Natural killer cell (primary cell): ENCODE results near the gene RDH14. TPM values are rescaled to one million over a fixed set of nuclear protein-coding genes. Genes with fewer than 3 reads are reported as not detected.

ENCODE experiments used
- ATAC-seq, 3 donors: fragments of 150-1000 bp in 2 of 3; fragments of 200-7000 bp in 1 of 3; cut with Tn5 transposase; 1 replicate in 1 of 3; 2 replicates in 2 of 3; pipeline ENCODE4 v1.10.0; 2021; ENCODE audit warnings: mild to moderate bottlenecking in 2 of 3, moderate library complexity in 2 of 3
- DNase-seq, 2 donors: peaks; one replicate each; pipeline versions ENCODE4 v3.0.0 to v3.0.0-alpha.2; 2013 to 2021; ENCODE audit warnings: mixed read lengths in 1 of 2
- H3K27ac ChIP-seq: one replicate; pipeline ENCODE4 v1.5.1; 2013; ENCODE audit warnings: mild to moderate bottlenecking, low read length
- H3K27me3 ChIP-seq: one replicate; pipeline ENCODE4 v1.6.1; 2013; ENCODE audit warnings: low read length; ENCODE audit not compliant: control insufficient read depth, insufficient read depth
- H3K36me3 ChIP-seq: one replicate; pipeline ENCODE4 v1.6.1; 2013; ENCODE audit warnings: low read length; ENCODE audit not compliant: control insufficient read depth, insufficient read depth
- H3K4me1 ChIP-seq: one replicate; pipeline ENCODE4 v1.6.1; 2013; ENCODE audit warnings: low read length; ENCODE audit not compliant: control insufficient read depth, insufficient read depth
- H3K4me3 ChIP-seq: one replicate; pipeline ENCODE4 v1.5.1; 2013; ENCODE audit warnings: low read length
- H3K9me3 ChIP-seq: one replicate; pipeline ENCODE4 v1.6.1; 2013; ENCODE audit warnings: low read length; ENCODE audit not compliant: control insufficient read depth, insufficient read depth
- H3K27ac Mint-ChIP-seq, 2 donors: one replicate each; pipeline ENCODE4 v1.8.0; 2022; ENCODE audit warnings: mild to moderate bottlenecking in 2 of 2, mixed read lengths in 2 of 2, moderate library complexity in 1 of 2
- H3K27me3 Mint-ChIP-seq, 2 donors: one replicate each; pipeline ENCODE4 v1.8.0; 2022; ENCODE audit warnings: low read depth in 2 of 2, mixed read lengths in 2 of 2
- H3K36me3 Mint-ChIP-seq: one replicate; pipeline ENCODE4 v1.8.0; 2022; ENCODE audit warnings: mixed read lengths
- H3K4me1 Mint-ChIP-seq, 2 donors: one replicate each; pipeline ENCODE4 v1.8.0; 2022; ENCODE audit warnings: mixed read lengths in 2 of 2
- H3K4me3 Mint-ChIP-seq: one replicate; pipeline ENCODE4 v1.8.0; 2022; ENCODE audit warnings: mild to moderate bottlenecking, moderate library complexity, mixed read lengths
- H3K9me3 Mint-ChIP-seq, 2 donors: one replicate each; pipeline ENCODE4 v1.8.0; 2022; ENCODE audit warnings: mixed read lengths in 2 of 2
- WGBS: methylation state at CpG from one replicate; pipeline ENCODE4 v1.1.7; 2013; ENCODE audit warnings: missing lambda C conversion rate; ENCODE audit not compliant: insufficient coverage; 5-methylcytosine and 5-hydroxymethylcytosine counted together
- intact Hi-C: fragments of 100-400 bp; cut with micrococcal nuclease; formaldehyde crosslinking; loops from one replicate; pipeline ENCODE4 v1.14.2; 2022
- total RNA-seq, 4 donors: library from RNA; stranded (reverse); fragments of 120-200 nt in 1 of 4; gene quantifications; one replicate each; pipeline versions ENCODE4 v1.2.3 to v1.2.4, GENCODE V29; 2013 to 2022
- TF ChIP-seq, protein P1 (sequence below): fragments of 200-600 bp; IDR thresholded peaks from one replicate; pipeline ENCODE4 v1.8.0; 2022; ENCODE audit warnings: antibody characterized with exemption

RDH14 gene
- total RNA-seq, 3 donors from 2014 or later (not counting 1 experiment from before 2014, with no cell fraction given): 8.7 to 13.5 (median 12.5) TPM

GRCh38 chr2:18603854-18604530 is 43.5 kb upstream of the RDH14 start:
- Mint-ChIP-seq H3K9me3 (no peaks in the 10 kb centered on the region), H3K27ac (no peak overlapping the region), H3K27me3 (no peaks in the 10 kb centered on the region), H3K36me3 (no peaks in the 10 kb centered on the region), H3K4me1 (no peaks in the 10 kb centered on the region), H3K4me3 (no peak overlapping the region)
- H3K9me3 ChIP-seq: no peaks in the 10 kb centered on the region
- 86% methylated on average over 1 of the region's 3 CpGs for WGBS
- H3K27me3 ChIP-seq: no peaks in the 10 kb centered on the region
- TF ChIP-seq, protein P1, sequence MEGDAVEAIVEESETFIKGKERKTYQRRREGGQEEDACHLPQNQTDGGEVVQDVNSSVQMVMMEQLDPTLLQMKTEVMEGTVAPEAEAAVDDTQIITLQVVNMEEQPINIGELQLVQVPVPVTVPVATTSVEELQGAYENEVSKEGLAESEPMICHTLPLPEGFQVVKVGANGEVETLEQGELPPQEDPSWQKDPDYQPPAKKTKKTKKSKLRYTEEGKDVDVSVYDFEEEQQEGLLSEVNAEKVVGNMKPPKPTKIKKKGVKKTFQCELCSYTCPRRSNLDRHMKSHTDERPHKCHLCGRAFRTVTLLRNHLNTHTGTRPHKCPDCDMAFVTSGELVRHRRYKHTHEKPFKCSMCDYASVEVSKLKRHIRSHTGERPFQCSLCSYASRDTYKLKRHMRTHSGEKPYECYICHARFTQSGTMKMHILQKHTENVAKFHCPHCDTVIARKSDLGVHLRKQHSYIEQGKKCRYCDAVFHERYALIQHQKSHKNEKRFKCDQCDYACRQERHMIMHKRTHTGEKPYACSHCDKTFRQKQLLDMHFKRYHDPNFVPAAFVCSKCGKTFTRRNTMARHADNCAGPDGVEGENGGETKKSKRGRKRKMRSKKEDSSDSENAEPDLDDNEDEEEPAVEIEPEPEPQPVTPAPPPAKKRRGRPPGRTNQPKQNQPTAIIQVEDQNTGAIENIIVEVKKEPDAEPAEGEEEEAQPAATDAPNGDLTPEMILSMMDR: no peak
- DNase-seq (no peak), ATAC-seq (no peak)
- H3K4me1 ChIP-seq: peaks cover under 1% of the 10 kb centered on the region
- intact Hi-C loops: no loop called here
- H3K4me3 ChIP-seq: no peak overlapping the region
- no peak overlapping the region for H3K27ac ChIP-seq
- H3K36me3 ChIP-seq: no peaks in the 10 kb centered on the region

DNA sequence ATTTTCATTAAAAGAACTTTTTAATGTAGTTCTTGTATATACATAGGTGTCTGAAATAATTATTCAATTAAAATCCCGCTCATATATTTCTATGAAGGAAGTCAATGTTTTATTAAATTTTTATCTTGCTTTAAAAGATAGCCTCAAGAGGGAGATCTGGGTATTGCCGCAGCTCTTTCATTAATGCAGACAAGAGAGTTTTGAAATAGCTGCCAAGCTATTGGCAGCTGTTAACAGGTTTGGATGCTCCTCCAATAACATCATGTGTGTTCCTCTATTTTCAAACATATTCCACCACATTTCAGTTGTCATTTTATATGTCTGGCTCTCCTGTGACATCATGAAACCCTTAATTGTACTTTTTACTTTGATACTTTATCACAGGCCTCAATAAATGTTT is 41.8 kb upstream of the RDH14 start:
- H3K27me3 Mint-ChIP-seq: no peaks in the 10 kb centered on the region
- H3K4me1 Mint-ChIP-seq: no peaks in the 10 kb centered on the region
- 100% methylated on average over 1 of the region's 2 CpGs for WGBS
- TF ChIP-seq, protein P1: no peak
- Histone ChIP-seq H3K9me3 (no peaks in the 10 kb centered on the region), H3K27me3 (no peaks in the 10 kb centered on the region), H3K4me3 (no peak overlapping the region), H3K36me3 (no peaks in the 10 kb centered on the region), H3K4me1 (peaks cover 7% of the 10 kb centered on the region), H3K27ac (no peak overlapping the region)
- ATAC-seq: no peak
- H3K9me3 Mint-ChIP-seq: no peaks in the 10 kb centered on the region
- intact Hi-C loops: no loop called here
- H3K4me3 Mint-ChIP-seq: no peak overlapping the region
- no peak for DNase-seq
- no peak overlapping the region for H3K27ac Mint-ChIP-seq
- H3K36me3 Mint-ChIP-seq: no peaks in the 10 kb centered on the region

DNA sequence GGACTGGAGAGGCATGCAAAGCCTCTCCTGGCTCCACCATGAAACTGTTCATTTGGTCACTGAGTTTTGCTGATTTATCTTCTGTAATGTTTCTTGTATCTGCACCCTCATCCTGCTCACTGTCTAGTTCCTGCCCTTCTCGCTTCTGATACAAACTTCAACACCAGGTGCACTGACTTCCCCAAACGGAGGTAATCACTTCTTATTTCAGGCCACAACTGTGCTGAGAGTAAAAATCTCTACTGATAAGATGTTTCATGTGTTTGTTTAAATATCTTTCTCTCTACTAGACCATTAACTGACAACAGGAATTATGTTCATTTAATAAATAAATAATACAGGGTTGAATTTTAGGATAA is 39.8 kb upstream of the RDH14 start:
- Mint-ChIP-seq H3K4me3 (no peak overlapping the region), H3K36me3 (no peaks in the 10 kb centered on the region), H3K4me1 (no peaks in the 10 kb centered on the region), H3K9me3 (no peaks in the 10 kb centered on the region), H3K27ac (no peak overlapping the region), H3K27me3 (no peaks in the 10 kb centered on the region)
- Histone ChIP-seq H3K36me3 (no peaks in the 10 kb centered on the region), H3K4me1 (peaks cover 7% of the 10 kb centered on the region), H3K27me3 (no peaks in the 10 kb centered on the region), H3K4me3 (no peak overlapping the region), H3K9me3 (no peaks in the 10 kb centered on the region), H3K27ac (no peak overlapping the region)
- no peak for DNase-seq
- intact Hi-C loops: no loop called here
- no peak for ATAC-seq
- 20% methylated on average over 1 of the region's 2 CpGs for WGBS
- TF ChIP-seq, protein P1: no peak
